Measurements from ENCODE around the gene KRR1.

KRR1 gene

DNA sequence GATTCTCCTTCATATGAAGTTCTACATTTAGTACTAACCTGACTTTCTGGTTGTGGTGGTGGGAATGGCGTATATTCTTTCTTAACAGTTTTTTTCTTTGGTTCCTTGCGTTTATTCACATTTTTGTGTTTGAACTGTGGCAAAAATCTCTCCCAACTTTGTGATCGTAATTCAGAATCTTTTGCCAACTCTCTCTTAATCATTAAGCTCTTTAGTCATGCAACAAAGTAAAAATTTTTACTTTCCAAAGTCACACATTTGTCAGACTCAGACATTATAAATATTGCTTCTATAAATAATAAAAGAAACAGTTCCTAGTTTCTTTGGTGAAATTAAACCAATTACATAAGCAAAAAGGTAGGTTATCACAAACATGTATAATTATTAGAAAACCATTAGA, 7.5 kb downstream of the KRR1 start:
- TF ChIP-seq, protein P1, sequence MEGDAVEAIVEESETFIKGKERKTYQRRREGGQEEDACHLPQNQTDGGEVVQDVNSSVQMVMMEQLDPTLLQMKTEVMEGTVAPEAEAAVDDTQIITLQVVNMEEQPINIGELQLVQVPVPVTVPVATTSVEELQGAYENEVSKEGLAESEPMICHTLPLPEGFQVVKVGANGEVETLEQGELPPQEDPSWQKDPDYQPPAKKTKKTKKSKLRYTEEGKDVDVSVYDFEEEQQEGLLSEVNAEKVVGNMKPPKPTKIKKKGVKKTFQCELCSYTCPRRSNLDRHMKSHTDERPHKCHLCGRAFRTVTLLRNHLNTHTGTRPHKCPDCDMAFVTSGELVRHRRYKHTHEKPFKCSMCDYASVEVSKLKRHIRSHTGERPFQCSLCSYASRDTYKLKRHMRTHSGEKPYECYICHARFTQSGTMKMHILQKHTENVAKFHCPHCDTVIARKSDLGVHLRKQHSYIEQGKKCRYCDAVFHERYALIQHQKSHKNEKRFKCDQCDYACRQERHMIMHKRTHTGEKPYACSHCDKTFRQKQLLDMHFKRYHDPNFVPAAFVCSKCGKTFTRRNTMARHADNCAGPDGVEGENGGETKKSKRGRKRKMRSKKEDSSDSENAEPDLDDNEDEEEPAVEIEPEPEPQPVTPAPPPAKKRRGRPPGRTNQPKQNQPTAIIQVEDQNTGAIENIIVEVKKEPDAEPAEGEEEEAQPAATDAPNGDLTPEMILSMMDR (IDR thresholded peaks at IDR 0.05; ENCODE audit: low read depth, low read length) = no peak

DNA sequence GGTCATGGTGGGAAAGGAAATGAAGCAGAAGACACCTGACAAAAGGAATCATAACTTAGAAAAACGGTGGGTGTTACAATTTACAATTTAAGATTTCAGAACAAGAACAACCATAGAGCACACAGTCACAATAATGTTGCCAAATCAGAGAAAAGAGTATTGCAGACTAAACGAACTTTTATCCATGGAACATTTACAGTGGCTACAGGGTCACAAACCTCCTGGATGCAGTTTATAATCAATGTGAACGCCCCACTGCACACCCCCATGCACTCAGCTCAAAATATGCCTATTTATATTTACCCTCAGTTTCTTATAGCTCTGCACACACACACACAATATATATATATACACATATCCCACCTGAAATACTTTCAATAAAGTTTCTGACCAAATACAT, 8.0 kb downstream of the KRR1 start:
- TF ChIP-seq, protein P1 (IDR thresholded peaks at IDR 0.05; ENCODE audit: low read depth, low read length) = no peak
- no peak overlapping the region for H3K4me3 ChIP-seq (ENCODE audit: low read depth, low read length)

More for the DNA sequence above, 7.5 kb downstream of the KRR1 start:
- no peak overlapping the region for H3K4me3 ChIP-seq (ENCODE audit: low read depth, low read length)

DNA sequence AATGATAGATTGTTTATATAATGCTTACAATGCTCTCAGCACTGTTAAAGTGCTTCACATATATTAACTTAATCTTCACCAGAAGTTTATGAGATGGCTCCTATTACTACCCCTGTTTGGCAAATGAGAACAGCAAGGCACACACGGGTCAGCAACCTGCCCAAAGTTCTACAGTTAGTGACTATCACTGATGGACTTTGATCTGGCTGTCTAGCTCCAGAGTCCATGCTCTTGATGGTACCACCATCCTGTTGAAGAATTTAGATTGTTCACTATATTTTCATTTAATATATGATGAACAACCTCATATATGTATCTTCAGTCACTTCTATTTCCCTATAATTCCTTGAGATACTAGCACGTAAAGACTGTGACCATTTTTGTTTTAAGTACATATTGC, 20.2 kb downstream of the KRR1 start:
- TF ChIP-seq, protein P1 (IDR thresholded peaks at IDR 0.05; ENCODE audit: low read depth, low read length) = no peak
- H3K4me3 ChIP-seq (ENCODE audit: low read depth, low read length) = no peak overlapping the region

DNA sequence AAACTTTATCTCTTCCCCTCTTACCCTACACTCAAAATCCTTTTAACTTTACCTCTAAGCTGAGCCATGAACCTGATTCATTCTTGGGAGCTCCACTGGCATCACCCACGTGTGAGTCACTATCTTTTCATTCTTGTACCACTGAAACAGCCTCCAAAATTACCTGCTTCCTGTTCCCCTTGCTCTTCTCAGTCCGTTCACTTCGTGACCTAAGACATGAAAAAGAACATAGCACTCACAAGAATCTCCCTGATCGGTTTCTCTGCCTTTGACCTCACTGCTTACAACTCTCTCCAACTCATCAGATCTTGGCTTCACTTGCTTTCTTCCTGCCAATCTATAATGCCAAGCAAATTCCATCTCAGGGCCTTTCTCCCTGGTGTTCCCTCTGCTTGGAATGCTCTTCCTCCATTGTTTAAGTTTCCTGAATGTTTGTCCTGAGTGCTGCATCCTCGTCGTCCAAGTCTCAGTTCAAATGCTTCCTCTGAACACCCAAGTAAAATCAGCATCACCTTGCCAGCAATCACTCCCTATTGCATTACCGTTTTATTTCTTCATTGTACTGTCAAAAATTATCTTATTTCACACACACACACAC, 21.7 kb downstream of the KRR1 start:
- TF ChIP-seq, protein P1 (IDR thresholded peaks at IDR 0.05; ENCODE audit: low read depth, low read length) = no peak
- no peak overlapping the region for H3K4me3 ChIP-seq (ENCODE audit: low read depth, low read length)

DNA sequence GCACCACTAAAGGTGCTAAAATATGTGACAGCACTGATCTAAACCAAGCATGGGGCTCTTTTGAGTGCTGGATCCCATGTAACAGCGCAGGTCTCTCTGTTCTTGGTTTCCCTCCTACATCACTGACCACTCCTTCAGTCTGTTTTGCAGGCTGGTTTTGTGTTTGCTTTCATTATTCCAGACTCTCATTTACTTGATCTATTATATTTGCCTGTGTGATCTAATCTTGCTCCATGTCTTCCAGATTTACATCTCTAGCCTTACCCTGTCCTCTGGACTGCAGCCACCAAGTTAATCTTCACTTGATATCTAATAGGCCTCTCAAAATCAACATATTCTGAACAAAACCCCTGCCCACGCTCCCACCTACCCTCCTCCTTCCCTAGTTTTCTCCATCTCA, 22.2 kb downstream of the KRR1 start:
- no peak overlapping the region for H3K4me3 ChIP-seq (ENCODE audit: low read depth, low read length)
- TF ChIP-seq, protein P1 (IDR thresholded peaks at IDR 0.05; ENCODE audit: low read depth, low read length) = no peak

DNA sequence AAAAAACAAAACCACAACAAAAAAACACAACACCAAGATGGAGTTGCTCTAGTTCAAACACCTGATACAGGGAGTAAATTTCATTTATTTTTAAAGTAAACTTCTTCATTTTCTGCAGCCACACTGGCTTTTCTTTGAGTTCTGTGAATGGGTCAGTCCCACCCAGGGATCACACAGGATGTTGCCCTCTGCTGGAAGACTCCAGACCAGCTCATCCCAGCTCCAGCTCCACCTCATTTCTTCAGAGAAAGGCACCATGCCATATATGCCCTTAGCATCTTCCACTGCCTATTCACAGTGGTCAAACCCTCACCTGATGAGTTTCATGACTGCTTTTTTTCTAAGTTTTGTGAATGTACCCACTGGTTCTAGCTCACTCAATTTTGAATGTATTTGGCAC, 22.9 kb downstream of the KRR1 start:
- no peak overlapping the region for H3K4me3 ChIP-seq (ENCODE audit: low read depth, low read length)

DNA sequence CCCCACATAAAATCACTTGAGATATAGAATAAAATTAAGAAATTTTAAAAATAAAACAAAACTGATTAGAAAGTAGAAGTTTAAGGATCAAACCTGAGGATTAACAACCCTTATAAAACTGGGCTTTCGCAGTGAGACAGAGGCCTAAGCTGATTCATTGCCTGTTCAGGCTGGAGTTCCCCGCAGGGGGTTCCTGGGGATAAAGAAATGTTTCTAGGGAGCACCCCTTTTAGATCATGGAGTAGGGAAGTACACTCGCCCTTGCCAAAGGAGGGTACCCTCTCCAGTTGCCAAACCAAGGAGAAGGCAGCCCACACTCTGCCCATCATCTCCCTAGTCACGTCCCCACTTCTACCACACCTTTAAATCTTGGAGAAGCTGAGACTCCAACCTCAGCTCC, 24.1 kb downstream of the KRR1 start:
- H3K4me3 ChIP-seq (ENCODE audit: low read depth, low read length) = no peak overlapping the region
- TF ChIP-seq, protein P1 (IDR thresholded peaks at IDR 0.05; ENCODE audit: low read depth, low read length) = no peak

More for the DNA sequence above, 22.9 kb downstream of the KRR1 start:
- TF ChIP-seq, protein P1 (IDR thresholded peaks at IDR 0.05; ENCODE audit: low read depth, low read length) = peak; percentile 53

DNA sequence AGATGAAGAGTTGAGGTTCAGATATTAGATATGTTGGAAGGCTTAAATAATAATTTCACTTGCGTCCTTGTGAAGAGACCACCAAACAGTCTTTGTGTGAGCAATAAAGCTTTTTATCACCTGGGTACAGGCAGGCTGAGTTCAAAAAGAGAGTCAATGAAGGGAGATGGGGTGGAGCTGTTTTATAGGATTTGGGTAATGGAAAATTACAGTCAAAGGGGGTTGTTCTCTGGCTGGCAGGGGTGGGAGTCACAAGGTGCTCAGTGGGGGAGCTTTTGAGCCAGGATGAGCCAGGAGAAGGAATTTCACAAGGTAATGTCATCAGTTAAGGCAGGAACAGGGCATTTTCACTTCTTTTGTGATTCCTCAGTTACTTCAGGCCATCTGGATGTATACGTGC, 27.0 kb downstream of the KRR1 start:
- peak overlapping the region; percentile 80; the same call in 1 of the 2 replicates for H3K4me3 ChIP-seq (ENCODE audit: low read depth, low read length)
